Transverse colon (tissue), 4 donors: ENCODE data around the gene SLAMF7. TPM values are rescaled to one million over a fixed set of nuclear protein-coding genes. Genes with fewer than 3 reads are reported as not detected.

Source experiments
- DNase-seq: peaks from one replicate; pipeline ENCODE4 v3.0.0-alpha.2; 2019
- H3K27ac ChIP-seq, 4 donors: fragments of 200-600 bp; sonication (generic); 2 replicates each; pipeline ENCODE4 v1.5.1; 2016 to 2018; ENCODE audit warnings: inconsistent platforms in 4 of 4
- H3K27me3 ChIP-seq: fragments of 200-600 bp; sonication (generic); 2 replicates; pipeline ENCODE4 v1.5.1; 2017; ENCODE audit warnings: inconsistent platforms
- H3K36me3 ChIP-seq, 4 donors: fragments of 200-600 bp; sonication (generic); 2 replicates each; pipeline ENCODE4 v1.5.1; 2017 to 2019; ENCODE audit warnings: inconsistent platforms in 4 of 4
- H3K4me1 ChIP-seq, 4 donors: fragments of 200-600 bp; sonication (generic); 2 replicates each; pipeline ENCODE4 v1.5.1; 2017 to 2020; ENCODE audit warnings: inconsistent platforms in 4 of 4
- H3K4me3 ChIP-seq, 4 donors: fragments of 200-600 bp; sonication (generic); 1 replicate in 1 of 4; 2 replicates in 3 of 4; pipeline versions ENCODE4 v1.5.1 to v1.6.1; 2017 to 2019; ENCODE audit warnings: inconsistent platforms in 4 of 4
- H3K9me3 ChIP-seq, 2 donors: fragments of 200-600 bp; sonication (generic); 2 replicates each; pipeline ENCODE4 v1.5.1; 2017 to 2019; ENCODE audit warnings: inconsistent platforms in 2 of 2
- CTCF ChIP-seq, 5 experiments: fragments of 200-600 bp in 3 of 5; fragments of 450-650 bp in 2 of 5; sonication (generic) in 3 of 5; IDR thresholded peaks; 1 replicate in 2 of 5; 2 replicates in 3 of 5; pipeline ENCODE4 v1.5.1; 2016 to 2017; ENCODE audit warnings: antibody characterized with exemption in 5 of 5, inconsistent platforms in 3 of 5, mild to moderate bottlenecking in 2 of 5, moderate library complexity in 1 of 5
- EP300 ChIP-seq: sonication (generic); formaldehyde crosslinking; IDR thresholded peaks from one replicate; pipeline ENCODE4 v1.6.1; 2017; ENCODE audit warnings: antibody characterized with exemption, low read depth
- POLR2A ChIP-seq: fragments of 450-650 bp; IDR thresholded peaks from one replicate; pipeline ENCODE4 v1.6.1; 2016; ENCODE audit warnings: antibody characterized with exemption, mild to moderate bottlenecking, moderate library complexity
- POLR2AphosphoS5 ChIP-seq, 3 donors: sonication (generic); formaldehyde crosslinking; IDR thresholded peaks; one replicate each; pipeline ENCODE4 v1.6.1; 2016; ENCODE audit warnings: antibody characterized with exemption in 3 of 3
- WGBS, 2 donors: methylation state at CpG; one replicate each; pipeline ENCODE4 v1.1.5; 2018; ENCODE audit warnings: low coverage in 1 of 2; 5-methylcytosine and 5-hydroxymethylcytosine counted together
- in situ Hi-C, 4 donors: fragments of 200-750 bp; cut with MboI; loops; one replicate each; pipeline versions ENCODE4 v1.15.0 to v1.15.1; 2017; ENCODE audit warnings: low sequenced_read_pairs in 3 of 4, low pct_ligation_motif_present in 1 of 4, low pct_unique_long_range_greater_than_20kb in 1 of 4
- intact Hi-C: fragments of 100-400 bp; cut with DNase I; formaldehyde crosslinking; loops from one replicate; pipeline ENCODE4 v1.15.1; 2023; ENCODE audit warnings: low total_unique reads
- total RNA-seq, 4 donors: library from RNA; depleted of rRNA; stranded (reverse); fragments of >200 nt; gene quantifications; one replicate each; pipeline ENCODE4 v1.1.0, GENCODE V29; 2016

The SLAMF7 gene
- total RNA-seq, 4 donors from 2014 or later: 0.20 to 15.4 (median 2.7) TPM; not detected in 1

- H3K27me3 ChIP-seq: no peaks in the 10 kb centered on the region
- intact Hi-C loops (no loop called here), in situ Hi-C loops (no loop called here)
- H3K4me1 ChIP-seq: no peaks in the 10 kb centered on the region
- 95% methylated on average over 11 of the region's 11 CpGs; no CpG with 5 or more reads in 1 of the 2 donors for WGBS, 2 donors
- H3K4me3 ChIP-seq: no peak overlapping the region
- H3K36me3 ChIP-seq: no peaks in the 10 kb centered on the region
- no peak for DNase-seq
- no peak for TF ChIP-seq CTCF (IDR thresholded peaks at IDR 0.05)
- no peak for TF ChIP-seq POLR2AphosphoS5 (IDR thresholded peaks at IDR 0.05)
- TF ChIP-seq EP300: no peak
- TF ChIP-seq POLR2A: no peak
- H3K9me3 ChIP-seq: no peaks in the 10 kb centered on the region
- peak overlapping the region in 1 of 4 donors; percentile 59 for H3K27ac ChIP-seq
Observed at GRCh38 chr1:160789051-160789701, 50.1 kb downstream of the SLAMF7 start.

GRCh38 chr1:160789702-160790611 lies 50.9 kb downstream of the SLAMF7 start:
- H3K4me1 ChIP-seq: no peaks in the 10 kb centered on the region
- 79% methylated on average over 13 of the region's 13 CpGs; no CpG with 5 or more reads in 1 of the 2 donors for WGBS, 2 donors
- H3K4me3 ChIP-seq: no peak overlapping the region
- H3K27ac ChIP-seq: peak overlapping the region in 2 of 4 donors; percentile 51 to 59
- no peaks in the 10 kb centered on the region for H3K9me3 ChIP-seq
- TF ChIP-seq CTCF (IDR thresholded peaks at IDR 0.05) (no peak), POLR2A (no peak), EP300 (no peak), POLR2AphosphoS5 (IDR thresholded peaks at IDR 0.05) (no peak)
- H3K36me3 ChIP-seq: no peaks in the 10 kb centered on the region
- H3K27me3 ChIP-seq: no peaks in the 10 kb centered on the region
- in situ Hi-C loops: no loop called here
- DNase-seq: peak; percentile 42
- intact Hi-C loops: no loop called here

GRCh38 chr1:160794376-160794775 lies 55.3 kb downstream of the SLAMF7 start:
- no peak for DNase-seq
- intact Hi-C loops (no loop called here), in situ Hi-C loops (no loop called here)
- no peaks in the 10 kb centered on the region for H3K36me3 ChIP-seq
- WGBS, 2 donors: 0 to 56% methylated on average over 1 to 3 of the region's 3 CpGs
- no peaks in the 10 kb centered on the region for H3K9me3 ChIP-seq
- H3K4me1 ChIP-seq: no peaks in the 10 kb centered on the region
- TF ChIP-seq POLR2A (no peak), EP300 (no peak), CTCF (IDR thresholded peaks at IDR 0.05) (no peak), POLR2AphosphoS5 (IDR thresholded peaks at IDR 0.05) (no peak)
- no peak overlapping the region for H3K27ac ChIP-seq
- no peaks in the 10 kb centered on the region for H3K27me3 ChIP-seq
- H3K4me3 ChIP-seq: no peak overlapping the region

GRCh38 chr1:160795951-160796383 lies 56.9 kb downstream of the SLAMF7 start, which contains the start of gene LY9:
Gene LY9, plus strand, starts transcription at chr1:160796174. Its CDS starts 14 bp downstream, at chr1:160796188.
- intact Hi-C loops (no loop called here), in situ Hi-C loops (no loop called here)
- H3K27ac ChIP-seq: peak within 1 kb of the TSS; percentile 45 to 70 (median 64)
- peak within 1 kb of the TSS in 1 of 4 donors; percentile 35 for H3K4me3 ChIP-seq
- no peaks in the 10 kb centered on the region for H3K36me3 ChIP-seq
- H3K27me3 ChIP-seq: no peaks in the 10 kb centered on the region
- 50 to 64% methylated on average over 1 to 4 of the region's 4 CpGs for WGBS, 2 donors
- no peaks in the 10 kb centered on the region for H3K4me1 ChIP-seq
- TF ChIP-seq CTCF (IDR thresholded peaks at IDR 0.05) (no peak), POLR2AphosphoS5 (IDR thresholded peaks at IDR 0.05) (peak; percentile 34 to 82 (median 71)), POLR2A (peak; percentile 70)
- peak; percentile 69 for DNase-seq
- H3K9me3 ChIP-seq: no peaks in the 10 kb centered on the region
